Omental fat pad (tissue), 4 donors: Measurements from ENCODE around the gene FAM193A. TPM values are rescaled to one million over a fixed set of nuclear protein-coding genes. Genes with fewer than 3 reads are reported as not detected.

ENCODE experiments used
- ATAC-seq: fragments of 150-250 bp; one replicate; pipeline ENCODE4 v1.9.1; 2016; ENCODE audit warnings: mild to moderate bottlenecking, moderate library complexity; ENCODE audit not compliant: low FRiP score
- DNase-seq: peaks from one replicate; pipeline ENCODE4 v3.0.0-alpha.2; 2019; ENCODE audit warnings: low spot score
- CTCF ChIP-seq, 3 donors: fragments of 450-650 bp; IDR thresholded peaks; one replicate each; pipeline ENCODE4 v1.5.1; 2016 to 2017; ENCODE audit warnings: antibody characterized with exemption in 3 of 3, mild to moderate bottlenecking in 3 of 3, moderate library complexity in 2 of 3
- total RNA-seq, 4 donors: library from RNA; depleted of rRNA; stranded (reverse); fragments of >200 nt; gene quantifications; one replicate each; pipeline ENCODE4 v1.1.0, GENCODE V29; 2016

Gene FAM193A
- total RNA-seq, 4 donors from 2014 or later = 16.7 to 30.1 (median 24.9) TPM

- no peak for ATAC-seq
- DNase-seq = no peak
Observed at GRCh38 chr4:2638730-2639129, 102.3 kb downstream of the FAM193A start.

GRCh38 chr4:2642968-2643367 is 106.5 kb downstream of the FAM193A start:
- DNase-seq (no peak), ATAC-seq (no peak)
- TF ChIP-seq CTCF (IDR thresholded peaks at IDR 0.05) = no peak

More at GRCh38 chr4:2638730-2639129, 102.3 kb downstream of the FAM193A start:
- TF ChIP-seq CTCF (IDR thresholded peaks at IDR 0.05) = no peak

GRCh38 chr4:2643555-2643954 is 107.1 kb downstream of the FAM193A start:
- ATAC-seq (no peak), DNase-seq (no peak)
- TF ChIP-seq CTCF (IDR thresholded peaks at IDR 0.05) = no peak

GRCh38 chr4:2646396-2647149 is 110.1 kb downstream of the FAM193A start:
- DNase-seq = no peak
- TF ChIP-seq CTCF (IDR thresholded peaks at IDR 0.05) = no peak
- no peak for ATAC-seq

GRCh38 chr4:2647403-2648158 is 111.1 kb downstream of the FAM193A start:
- ATAC-seq (no peak), DNase-seq (peak; percentile 14)
- TF ChIP-seq CTCF (IDR thresholded peaks at IDR 0.05) = no peak

GRCh38 chr4:2648159-2648814 is 111.8 kb downstream of the FAM193A start:
- DNase-seq = no peak
- ATAC-seq = no peak
- no peak for TF ChIP-seq CTCF (IDR thresholded peaks at IDR 0.05)
